Uterus (tissue), 4 donors: ENCODE data around the gene CAMSAP3. TPM values are rescaled to one million over a fixed set of nuclear protein-coding genes. Genes with fewer than 3 reads are reported as not detected.

Experiments
- DNase-seq, 2 donors: peaks; one replicate each; pipeline ENCODE4 v3.0.0-alpha.2; 2019 to 2020
- H3K27ac ChIP-seq, 2 donors: fragments of 200-600 bp; sonication (generic); 1 replicate in 1 of 2; 2 replicates in 1 of 2; pipeline ENCODE4 v1.5.1; 2016 to 2018
- H3K27me3 ChIP-seq, 2 donors: fragments of 200-600 bp; sonication (generic); one replicate each; pipeline ENCODE4 v1.5.1; 2018 to 2019; ENCODE audit warnings: control low read depth in 1 of 2
- H3K36me3 ChIP-seq, 2 donors: fragments of 200-600 bp; sonication (generic); one replicate each; pipeline ENCODE4 v1.5.1; 2019; ENCODE audit warnings: control low read depth in 1 of 2
- H3K4me1 ChIP-seq, 2 donors: fragments of 200-600 bp; sonication (generic); one replicate each; pipeline ENCODE4 v1.5.1; 2018 to 2019; ENCODE audit warnings: control low read depth in 1 of 2
- H3K4me3 ChIP-seq, 2 donors: fragments of 200-600 bp; sonication (generic); 1 replicate in 1 of 2; 2 replicates in 1 of 2; pipeline ENCODE4 v1.5.1; 2018 to 2019; ENCODE audit warnings: mild to moderate bottlenecking in 1 of 2
- H3K9me3 ChIP-seq, 2 donors: fragments of 200-600 bp; sonication (generic); one replicate each; pipeline ENCODE4 v1.5.1; 2019; ENCODE audit warnings: control low read depth in 1 of 2
- POLR2A ChIP-seq, 2 donors: fragments of 450-650 bp; IDR thresholded peaks; one replicate each; pipeline ENCODE4 v1.6.1; 2016; ENCODE audit warnings: antibody characterized with exemption in 2 of 2, mild to moderate bottlenecking in 1 of 2, moderate library complexity in 1 of 2
- intact Hi-C: fragments of 100-400 bp; cut with DNase I; formaldehyde crosslinking; loops from one replicate; pipeline ENCODE4 v1.15.1; 2023; ENCODE audit warnings: low total_unique reads
- total RNA-seq, 4 donors: library from RNA; depleted of rRNA in 3 of 4; stranded (reverse); fragments of >200 nt in 3 of 4; gene quantifications; one replicate each; pipeline versions ENCODE4 v1.1.0 to v1.2.4, GENCODE V29; 2014 to 2023
- TF ChIP-seq, protein P1 (sequence below), 4 experiments: fragments of 200-600 bp in 2 of 4; fragments of 450-650 bp in 2 of 4; sonication (generic) in 2 of 4; IDR thresholded peaks; one replicate each; pipeline ENCODE4 v1.5.1; 2016 to 2019; ENCODE audit warnings: antibody characterized with exemption in 4 of 4, mild to moderate bottlenecking in 2 of 4, moderate library complexity in 1 of 4
- donor health status: DM: yes; HTN: yes; CAD: no.

The CAMSAP3 gene
- total RNA-seq, 4 donors from 2014 or later: 0.26 to 3.5 (median 0.47) TPM

DNA sequence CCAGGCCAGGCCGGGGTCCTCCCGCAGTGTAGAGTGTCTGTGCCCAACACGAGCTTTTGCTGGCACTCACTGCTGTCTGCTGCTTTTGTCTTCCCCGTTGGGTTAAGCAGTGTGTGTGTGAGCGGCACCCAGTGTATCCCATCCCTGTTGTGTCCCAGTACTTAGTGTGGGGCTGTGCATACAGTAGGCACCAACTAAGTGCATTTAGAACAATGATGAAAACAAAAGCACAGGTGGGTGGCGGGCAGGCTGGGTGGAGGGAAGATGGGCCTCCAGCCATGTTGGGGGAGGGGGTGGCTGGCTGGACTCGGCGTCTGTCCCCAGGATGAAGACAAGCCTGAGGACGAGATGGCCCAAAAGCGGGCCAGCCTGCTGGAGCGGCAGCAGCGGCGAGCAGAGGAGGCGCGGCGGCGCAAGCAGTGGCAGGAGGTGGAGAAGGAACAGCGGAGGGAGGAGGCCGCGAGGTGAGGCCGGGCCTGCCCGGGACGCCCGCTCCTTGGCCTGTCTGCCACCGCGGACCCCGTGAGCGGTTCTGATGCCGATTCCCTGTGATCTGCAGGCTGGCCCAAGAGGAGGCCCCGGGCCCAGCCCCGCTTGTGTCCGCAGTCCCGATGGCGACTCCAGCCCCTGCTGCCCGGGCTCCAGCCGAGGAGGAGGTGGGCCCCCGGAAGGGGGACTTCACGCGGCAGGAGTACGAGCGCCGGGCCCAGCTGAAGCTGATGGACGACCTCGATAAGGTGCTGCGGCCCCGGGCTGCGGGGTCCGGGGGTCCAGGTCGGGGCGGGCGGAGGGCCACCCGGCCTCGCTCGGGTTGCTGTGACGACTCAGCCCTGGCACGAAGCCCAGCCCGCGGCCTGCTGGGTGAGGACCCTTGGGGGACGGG lies 19.4 kb downstream of the CAMSAP3 start:
- no peaks in the 10 kb centered on the region for H3K27me3 ChIP-seq
- TF ChIP-seq, protein P1, sequence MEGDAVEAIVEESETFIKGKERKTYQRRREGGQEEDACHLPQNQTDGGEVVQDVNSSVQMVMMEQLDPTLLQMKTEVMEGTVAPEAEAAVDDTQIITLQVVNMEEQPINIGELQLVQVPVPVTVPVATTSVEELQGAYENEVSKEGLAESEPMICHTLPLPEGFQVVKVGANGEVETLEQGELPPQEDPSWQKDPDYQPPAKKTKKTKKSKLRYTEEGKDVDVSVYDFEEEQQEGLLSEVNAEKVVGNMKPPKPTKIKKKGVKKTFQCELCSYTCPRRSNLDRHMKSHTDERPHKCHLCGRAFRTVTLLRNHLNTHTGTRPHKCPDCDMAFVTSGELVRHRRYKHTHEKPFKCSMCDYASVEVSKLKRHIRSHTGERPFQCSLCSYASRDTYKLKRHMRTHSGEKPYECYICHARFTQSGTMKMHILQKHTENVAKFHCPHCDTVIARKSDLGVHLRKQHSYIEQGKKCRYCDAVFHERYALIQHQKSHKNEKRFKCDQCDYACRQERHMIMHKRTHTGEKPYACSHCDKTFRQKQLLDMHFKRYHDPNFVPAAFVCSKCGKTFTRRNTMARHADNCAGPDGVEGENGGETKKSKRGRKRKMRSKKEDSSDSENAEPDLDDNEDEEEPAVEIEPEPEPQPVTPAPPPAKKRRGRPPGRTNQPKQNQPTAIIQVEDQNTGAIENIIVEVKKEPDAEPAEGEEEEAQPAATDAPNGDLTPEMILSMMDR (IDR thresholded peaks at IDR 0.05): no peak
- no peak for TF ChIP-seq POLR2A (IDR thresholded peaks at IDR 0.05)
- intact Hi-C loops: no loop called here
- H3K27ac ChIP-seq: no peak overlapping the region
- no peak for DNase-seq
- H3K9me3 ChIP-seq: no peaks in the 10 kb centered on the region
- H3K36me3 ChIP-seq: no peaks in the 10 kb centered on the region
- H3K4me3 ChIP-seq: no peak overlapping the region
- no peaks in the 10 kb centered on the region for H3K4me1 ChIP-seq

DNA sequence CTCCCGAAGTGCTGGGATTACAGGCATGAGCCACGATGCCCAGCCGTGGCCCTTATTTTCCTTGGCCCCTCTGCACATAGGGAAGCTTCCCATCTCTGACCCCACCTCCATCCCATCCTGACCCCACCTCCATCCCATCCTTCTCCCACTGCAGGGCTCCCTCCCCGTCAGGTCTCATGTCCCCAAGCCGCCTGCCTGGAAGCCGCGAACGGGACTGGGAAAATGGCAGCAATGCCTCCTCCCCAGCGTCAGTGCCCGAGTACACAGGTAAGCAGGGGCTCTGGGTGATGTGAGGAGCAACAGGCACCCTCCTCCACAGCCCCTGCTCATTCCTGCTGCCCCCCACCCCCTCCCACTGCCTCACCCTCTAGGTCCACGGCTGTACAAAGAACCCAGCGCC lies 21.5 kb downstream of the CAMSAP3 start:
- Histone ChIP-seq H3K9me3 (no peaks in the 10 kb centered on the region), H3K27me3 (no peaks in the 10 kb centered on the region), H3K4me1 (no peaks in the 10 kb centered on the region), H3K36me3 (no peaks in the 10 kb centered on the region), H3K27ac (no peak overlapping the region), H3K4me3 (no peak overlapping the region)
- DNase-seq: no peak
- intact Hi-C loops: no loop called here
- TF ChIP-seq, protein P1 (IDR thresholded peaks at IDR 0.05): no peak
- TF ChIP-seq POLR2A (IDR thresholded peaks at IDR 0.05): no peak

- no peaks in the 10 kb centered on the region for H3K4me1 ChIP-seq
- H3K4me3 ChIP-seq: no peak overlapping the region
- TF ChIP-seq POLR2A (IDR thresholded peaks at IDR 0.05): no peak
- TF ChIP-seq, protein P1 (IDR thresholded peaks at IDR 0.05): no peak
- intact Hi-C loops: no loop called here
- no peaks in the 10 kb centered on the region for H3K36me3 ChIP-seq
- H3K27me3 ChIP-seq: no peaks in the 10 kb centered on the region
- DNase-seq: no peak
- H3K27ac ChIP-seq: no peak overlapping the region
- no peaks in the 10 kb centered on the region for H3K9me3 ChIP-seq
These were observed 22.1 kb downstream of the CAMSAP3 start for GRCh38 chr19:7617735-7618134.

- TF ChIP-seq POLR2A (IDR thresholded peaks at IDR 0.05): no peak
- TF ChIP-seq, protein P1 (IDR thresholded peaks at IDR 0.05): no peak
- DNase-seq: no peak
These were observed 22.7 kb downstream of the CAMSAP3 start for GRCh38 chr19:7618348-7618747.

GRCh38 chr19:7618771-7619510 lies 23.3 kb downstream of the CAMSAP3 start:
- H3K4me3 ChIP-seq: no peak overlapping the region
- H3K27ac ChIP-seq: no peak overlapping the region
- no peak for DNase-seq
- H3K36me3 ChIP-seq: no peaks in the 10 kb centered on the region
- H3K27me3 ChIP-seq: no peaks in the 10 kb centered on the region
- no peaks in the 10 kb centered on the region for H3K4me1 ChIP-seq
- intact Hi-C loops: no loop called here
- TF ChIP-seq, protein P1 (IDR thresholded peaks at IDR 0.05): no peak
- peak in 1 of 2 donors; percentile 35 for TF ChIP-seq POLR2A (IDR thresholded peaks at IDR 0.05)
- H3K9me3 ChIP-seq: no peaks in the 10 kb centered on the region

More at GRCh38 chr19:7618348-7618747, 22.7 kb downstream of the CAMSAP3 start:
- Histone ChIP-seq H3K4me3 (no peak overlapping the region), H3K36me3 (no peaks in the 10 kb centered on the region), H3K27ac (no peak overlapping the region), H3K9me3 (no peaks in the 10 kb centered on the region), H3K27me3 (no peaks in the 10 kb centered on the region), H3K4me1 (no peaks in the 10 kb centered on the region)
- intact Hi-C loops: no loop called here
